ENCODE results near the gene COL25A1.
"Not testable (repeated sequence)": the region's sequence is repeated elsewhere in the genome, so short reads cannot be mapped to it uniquely, and the experiment has no call there.

COL25A1 gene

DNA sequence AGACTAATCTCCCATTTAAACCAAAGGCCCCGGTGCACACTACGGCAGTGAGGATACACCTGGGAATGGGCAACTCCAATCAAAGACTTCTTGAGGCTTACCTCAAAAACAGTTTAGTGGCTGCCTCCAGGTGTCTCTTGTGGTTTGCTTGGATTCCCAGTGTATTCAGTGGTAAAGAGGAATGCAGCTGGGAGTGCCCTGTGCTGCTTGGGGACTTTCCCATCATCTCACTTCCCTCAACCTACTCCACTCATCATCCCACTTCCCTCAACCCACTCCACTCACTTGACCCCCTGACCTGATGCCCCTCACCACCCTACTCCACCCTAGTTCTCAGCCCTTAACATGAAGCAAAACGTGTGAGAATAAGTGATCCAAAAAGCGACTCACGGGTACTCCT lies 362.3 kb downstream of the COL25A1 start:
- DNase-seq (ENCODE audit: low read depth, low spot score), result peak; percentile 43
- H3K27ac ChIP-seq, result no peak overlapping the region

GRCh38 chr4:108937066-108937465 lies 365.4 kb downstream of the COL25A1 start:
- H3K27ac ChIP-seq, result no peak overlapping the region
- no peak for DNase-seq (ENCODE audit: low read depth, low spot score)

- not testable (repeated sequence) for H3K27ac ChIP-seq; DNase-seq (ENCODE audit: low read depth, low spot score)
These were observed 368.5 kb downstream of the COL25A1 start for GRCh38 chr4:108933925-108934324.

- H3K27ac ChIP-seq, result no peak overlapping the region
- no peak for DNase-seq (ENCODE audit: low read depth, low spot score)
These were observed 369.4 kb downstream of the COL25A1 start for GRCh38 chr4:108933046-108933445.

DNA sequence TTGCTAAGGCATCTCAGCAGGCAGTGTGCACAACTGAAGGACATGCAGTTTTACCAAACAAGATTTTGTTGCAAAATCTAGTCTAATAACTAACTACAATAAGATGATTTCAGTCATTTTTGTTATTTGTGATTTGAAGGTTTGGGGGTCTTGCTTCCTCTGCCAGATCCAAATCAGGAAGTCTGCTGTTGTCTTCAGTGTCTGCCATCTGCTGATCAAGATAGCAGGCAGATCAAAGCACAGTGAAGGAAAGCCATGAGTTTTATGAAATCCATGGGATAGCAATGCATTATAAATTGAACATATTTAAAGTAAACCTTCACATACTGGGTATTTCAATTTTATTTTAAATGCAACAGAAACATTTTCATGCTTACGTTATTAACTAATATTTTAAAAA lies 370.5 kb downstream of the COL25A1 start:
- H3K27ac ChIP-seq, result no peak overlapping the region
- no peak for DNase-seq (ENCODE audit: low read depth, low spot score)

- no peak overlapping the region for H3K27ac ChIP-seq
- no peak for DNase-seq (ENCODE audit: low read depth, low spot score)
These were observed 372.3 kb downstream of the COL25A1 start for GRCh38 chr4:108930186-108930585.

- H3K27ac ChIP-seq, result no peak overlapping the region
- DNase-seq (ENCODE audit: low read depth, low spot score), result no peak
These were observed 375.7 kb downstream of the COL25A1 start for GRCh38 chr4:108926781-108927180.

DNA sequence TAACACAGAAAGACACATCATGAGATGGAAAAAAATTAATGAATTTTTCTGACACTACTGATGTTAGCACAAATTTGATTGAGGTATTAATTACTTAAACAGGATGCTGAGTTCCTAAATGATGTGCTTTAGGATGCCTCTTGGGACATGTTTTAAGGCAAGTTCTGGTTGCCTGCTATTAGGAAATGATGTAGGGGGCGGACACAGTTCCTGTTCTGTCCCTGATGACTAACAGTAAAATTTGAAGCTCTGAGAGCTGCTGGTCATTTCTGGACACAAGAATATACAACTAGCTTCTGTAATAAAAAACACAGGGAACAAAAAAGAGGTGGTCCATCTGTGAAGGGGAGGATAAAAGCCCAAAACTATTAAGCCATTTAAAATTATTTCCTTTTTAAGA lies 376.4 kb downstream of the COL25A1 start:
- no peak for DNase-seq (ENCODE audit: low read depth, low spot score)

DNA sequence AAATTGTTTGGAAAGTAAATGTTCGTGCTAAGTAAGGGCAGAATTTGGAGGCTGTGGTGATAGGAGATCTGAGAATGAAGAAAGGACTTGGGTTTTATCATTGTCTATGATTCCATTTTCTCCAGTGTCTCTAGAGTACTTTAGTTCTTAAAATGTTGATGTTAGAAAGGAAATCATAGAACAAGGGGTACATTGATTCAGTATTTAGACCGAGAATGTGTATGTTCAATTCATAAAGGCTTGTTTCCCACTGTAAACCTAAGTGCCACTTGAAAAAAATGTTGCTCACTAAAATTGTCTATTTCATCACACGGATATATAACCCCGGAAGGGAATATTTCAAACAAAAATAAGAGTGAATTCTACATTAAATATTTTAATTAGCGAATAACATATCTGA lies 380.3 kb downstream of the COL25A1 start:
- no peak for DNase-seq (ENCODE audit: low read depth, low spot score)
- no peak overlapping the region for H3K27ac ChIP-seq

More for the DNA sequence above, 376.4 kb downstream of the COL25A1 start:
- no peak overlapping the region for H3K27ac ChIP-seq

DNA sequence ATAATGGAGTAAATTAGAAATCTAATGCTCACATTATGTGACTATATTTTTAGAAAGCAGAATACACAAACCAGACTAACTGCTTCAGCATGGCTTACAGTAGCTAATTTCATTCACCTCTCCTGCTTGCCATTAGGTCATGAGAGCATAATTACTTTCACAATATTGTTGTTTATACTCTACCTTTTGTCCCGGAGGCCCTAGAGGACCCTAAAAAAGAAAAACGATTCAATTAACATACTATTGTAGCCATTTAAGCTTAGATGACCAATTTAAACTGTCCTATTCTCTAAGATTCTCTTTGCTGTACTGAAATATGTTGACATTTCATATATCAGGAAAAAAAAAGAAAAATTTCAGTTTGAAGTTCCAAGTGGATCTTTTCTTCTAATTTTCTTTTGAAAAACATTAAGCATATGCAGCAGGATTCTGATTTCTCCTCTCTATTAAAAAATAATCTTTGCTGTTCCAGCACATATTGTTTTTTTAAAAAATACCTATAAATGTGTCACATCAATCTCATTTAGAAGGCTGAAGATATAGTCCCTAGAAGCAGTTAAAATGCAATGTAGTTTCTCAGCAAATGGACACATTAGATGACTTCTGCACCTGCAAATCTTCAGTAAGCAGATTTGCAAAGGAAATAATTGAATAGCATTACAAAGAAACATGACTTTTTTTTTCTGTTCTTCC lies 381.9 kb downstream of the COL25A1 start:
- no peak overlapping the region for H3K27ac ChIP-seq
- no peak for DNase-seq (ENCODE audit: low read depth, low spot score)

DNA sequence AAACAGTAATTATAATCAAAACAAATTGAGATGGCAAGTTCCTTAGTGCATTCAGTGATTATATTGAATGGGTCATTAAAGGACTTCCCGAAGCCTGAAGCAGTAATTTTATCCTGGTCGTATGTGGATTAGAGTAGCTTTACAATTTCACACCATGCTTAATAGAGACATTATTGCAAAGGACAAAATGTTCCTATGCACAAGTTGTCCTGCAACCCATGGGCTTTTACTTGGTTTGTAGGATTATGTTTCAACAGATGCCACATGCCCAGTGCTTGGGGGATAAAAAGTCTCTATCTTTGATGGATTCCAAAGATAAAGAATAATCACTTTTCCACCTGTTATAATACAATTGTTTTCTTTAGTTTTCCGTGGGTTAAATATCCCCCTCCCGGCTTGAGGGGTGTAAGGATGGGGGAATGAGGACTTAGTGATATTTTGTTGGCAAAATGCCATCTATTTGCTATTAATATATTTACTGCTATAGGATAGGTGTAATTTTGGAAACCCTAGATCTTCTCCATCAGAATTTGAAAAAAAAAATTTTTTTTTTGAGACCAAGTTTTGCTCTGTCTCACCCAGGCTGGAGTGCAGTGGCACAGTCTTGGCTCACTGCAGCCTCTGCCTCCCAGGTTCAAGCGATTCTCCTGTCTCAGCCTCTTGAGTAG lies 383.1 kb downstream of the COL25A1 start:
- no peak for DNase-seq (ENCODE audit: low read depth, low spot score)
- no peak overlapping the region for H3K27ac ChIP-seq

DNA sequence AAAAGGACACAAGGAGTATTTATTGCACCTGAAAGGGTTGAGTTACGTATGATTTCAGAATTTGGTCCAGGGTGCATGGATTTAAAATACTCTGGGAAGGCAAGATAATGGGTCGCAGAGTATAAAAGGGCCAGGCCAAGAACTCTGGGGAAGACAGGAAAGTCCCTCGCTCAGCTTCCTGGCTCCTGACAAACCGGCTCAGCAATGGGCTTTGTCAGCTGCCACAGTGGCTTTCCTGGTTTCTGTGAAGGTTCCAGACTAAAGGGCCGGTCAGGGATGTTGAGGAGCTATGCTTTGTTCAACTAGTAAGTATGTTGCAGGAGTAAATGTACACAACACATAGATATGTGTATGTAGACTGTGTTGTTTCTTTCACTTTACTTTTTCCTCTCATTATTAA lies 385.2 kb downstream of the COL25A1 start:
- DNase-seq (ENCODE audit: low read depth, low spot score), result no peak
- H3K27ac ChIP-seq, result no peak overlapping the region

GRCh38 chr4:108916638-108917037 lies 385.8 kb downstream of the COL25A1 start:
- no peak overlapping the region for H3K27ac ChIP-seq
- DNase-seq (ENCODE audit: low read depth, low spot score), result no peak

GRCh38 chr4:108906866-108907367 lies 395.5 kb downstream of the COL25A1 start:
- no peak for DNase-seq (ENCODE audit: low read depth, low spot score)
- H3K27ac ChIP-seq, result no peak overlapping the region

DNA sequence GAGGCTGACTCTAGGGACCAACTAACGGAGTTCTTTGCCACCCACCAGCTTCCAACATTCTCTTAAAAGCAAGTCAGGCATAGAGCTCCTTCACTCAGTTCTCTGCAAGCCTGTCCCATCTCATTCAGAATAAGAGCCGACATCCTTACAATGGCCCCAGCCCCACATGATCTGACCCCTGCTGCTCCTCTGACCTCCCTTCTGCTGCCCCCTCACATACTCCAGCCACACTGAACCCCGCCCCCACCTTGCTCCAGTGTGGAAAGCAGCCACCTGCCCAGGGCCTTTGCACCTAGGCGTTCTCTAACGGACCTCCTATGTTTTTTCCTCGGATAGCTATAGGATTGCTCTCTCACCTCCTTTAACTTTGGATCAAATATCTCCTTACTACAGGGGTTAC lies 396.5 kb downstream of the COL25A1 start:
- no peak overlapping the region for H3K27ac ChIP-seq
- no peak for DNase-seq (ENCODE audit: low read depth, low spot score)

- H3K27ac ChIP-seq, result no peak overlapping the region
- no peak for DNase-seq (ENCODE audit: low read depth, low spot score)
These were observed 398.8 kb downstream of the COL25A1 start for GRCh38 chr4:108903464-108904221.

DNA sequence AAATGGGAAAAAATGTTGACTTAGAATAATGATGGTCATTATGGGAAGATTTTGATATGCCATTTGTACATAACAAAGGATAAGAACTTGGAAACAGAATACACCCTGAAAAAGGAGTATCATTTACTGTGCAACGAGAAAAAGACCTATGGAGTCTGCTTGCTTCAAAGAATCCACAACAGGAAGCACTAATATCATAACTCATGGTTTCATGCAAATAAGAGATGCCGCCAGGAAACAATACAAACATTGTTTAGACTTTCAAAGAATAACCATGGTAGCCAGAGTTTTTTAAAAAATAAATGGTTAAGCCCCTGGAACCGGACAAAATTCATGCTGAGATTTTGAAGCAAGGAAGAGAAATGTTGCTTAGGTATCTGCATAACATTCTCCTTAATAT lies 399.7 kb downstream of the COL25A1 start:
- DNase-seq (ENCODE audit: low read depth, low spot score), result no peak
- H3K27ac ChIP-seq, result no peak overlapping the region

- H3K27ac ChIP-seq, result no peak overlapping the region
- DNase-seq (ENCODE audit: low read depth, low spot score), result no peak
These were observed 401.2 kb downstream of the COL25A1 start for GRCh38 chr4:108901291-108901690.

GRCh38 chr4:108900018-108900580 lies 402.4 kb downstream of the COL25A1 start:
- no peak for DNase-seq (ENCODE audit: low read depth, low spot score)

GRCh38 chr4:108893468-108893867 lies 409.0 kb downstream of the COL25A1 start:
- DNase-seq (ENCODE audit: low read depth, low spot score), result no peak
- H3K27ac ChIP-seq, result no peak overlapping the region

More at GRCh38 chr4:108900018-108900580, 402.4 kb downstream of the COL25A1 start:
- H3K27ac ChIP-seq, result no peak overlapping the region
